ENCODE measurements around the gene OOEP. TPM values are rescaled to one million over a fixed set of nuclear protein-coding genes. Genes with fewer than 3 reads are reported as not detected.
A peak's percentile ranks its signal among the peaks of the same experiment; 100 is the strongest.

OOEP gene
- total RNA-seq (0.69 TPM), polyA plus RNA-seq (1 to 10 TPM in 1 of 4 donors, under 1 TPM in 3; 0.23 to 1.1 (median 0.38) TPM)

DNA sequence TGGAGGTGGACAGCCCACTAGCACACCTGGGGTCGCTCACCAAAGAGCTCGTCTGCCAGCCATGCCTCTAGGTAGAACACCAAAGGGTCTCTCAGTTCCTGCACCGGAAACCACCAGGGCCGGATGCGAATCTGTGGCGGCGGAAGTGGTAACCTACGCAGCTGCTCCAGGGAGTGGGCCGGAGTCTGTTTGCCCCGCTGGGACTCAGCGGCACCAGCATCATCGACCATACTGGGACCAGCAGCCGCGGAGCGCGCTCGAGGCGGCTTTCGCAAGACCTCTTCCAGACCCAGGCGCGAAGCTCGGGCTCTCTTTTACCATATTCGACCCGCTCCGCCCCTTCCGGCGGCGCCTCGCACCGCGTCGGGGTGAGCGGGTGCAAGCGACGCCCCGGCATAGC is at the start of gene OOEP:
OOEP (minus strand) TSS at position 335 of the 400 bp plus-strand sequence; CDS start at position 230, 105 bp downstream.
- Histone ChIP-seq H3K4me1 (ENCODE audit: control insufficient read depth, insufficient read depth, low read length, poor library complexity, severe bottlenecking) (no peaks in the 10 kb centered on the region), H3K4me3 (ENCODE audit: low read depth, low read length) (no peak within 1 kb of the TSS), H3K27me3 (ENCODE audit: control insufficient read depth, insufficient read depth, low read length) (no peaks in the 10 kb centered on the region), H3K36me3 (ENCODE audit: control insufficient read depth, insufficient read depth, low read length) (no peaks in the 10 kb centered on the region), H3K9me3 (ENCODE audit: control insufficient read depth in 2 of 2, low read length in 2 of 2) (peaks cover 2 to 8% of the 10 kb centered on the region in 2 experiments), H3K27ac (ENCODE audit: insufficient read depth, low read length, poor library complexity, severe bottlenecking) (no peak within 1 kb of the TSS)
- Mint-ChIP-seq H3K4me1 (peaks cover 0 to 5% (median 0%) of the 10 kb centered on the region in 4 donors), H3K4me3 (no peak within 1 kb of the TSS), H3K9me3 (peaks cover 0 to 6% (median 0%) of the 10 kb centered on the region in 7 donors), H3K27ac (peak within 1 kb of the TSS in 1 of 3 donors; percentile 43), H3K27me3 (peaks cover 14% of the 10 kb centered on the region), H3K36me3 (peaks cover 6% of the 10 kb centered on the region)
- DNase-seq (no peak), ATAC-seq (ENCODE audit: low read depth in 2 of 2) (no peak)

DNA sequence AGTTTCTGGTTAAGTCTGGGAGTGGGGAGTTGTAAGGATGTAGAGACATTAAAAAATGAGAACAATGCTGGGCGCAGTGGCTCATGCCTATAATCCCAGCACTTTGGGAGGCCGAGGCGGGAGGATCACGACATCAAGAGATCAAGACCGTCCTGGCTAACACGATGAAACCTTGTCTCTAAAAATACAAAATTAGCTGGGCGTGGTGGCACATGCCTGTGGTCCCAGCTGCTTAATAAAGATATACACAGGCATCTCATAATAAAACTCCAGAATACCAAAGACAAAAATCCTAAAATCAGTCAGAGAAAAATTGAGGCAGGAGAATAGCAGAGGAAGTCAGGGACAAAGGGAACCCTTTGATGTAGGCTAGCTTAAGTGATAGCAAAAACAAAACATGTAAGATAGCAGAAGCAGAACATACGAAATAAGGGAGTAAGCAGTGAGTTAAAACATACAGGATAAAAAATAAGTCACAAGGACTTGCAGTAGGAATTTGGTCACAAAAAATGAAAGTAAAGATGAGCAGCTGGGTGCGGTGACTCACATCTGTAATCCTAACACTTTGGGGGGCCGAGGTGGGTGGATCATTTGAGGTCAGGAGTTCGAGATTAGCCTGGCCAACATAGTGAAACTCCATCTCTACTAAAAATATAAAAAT is 48.5 kb upstream of the OOEP start:
- peak overlapping the region in 2 of 4 donors; percentile 39 to 70 for H3K4me3 Mint-ChIP-seq
- H3K27ac Mint-ChIP-seq: peak overlapping the region in 1 of 3 donors; percentile 39
- H3K9me3 ChIP-seq (ENCODE audit: control insufficient read depth in 2 of 2, low read length in 2 of 2): no peaks in the 10 kb centered on the region
- H3K36me3 ChIP-seq (ENCODE audit: control insufficient read depth, insufficient read depth, low read length): peaks cover 5% of the 10 kb centered on the region
- H3K4me1 Mint-ChIP-seq: peaks cover 0 to 21% (median 16%) of the 10 kb centered on the region in 4 donors
- no peaks in the 10 kb centered on the region for H3K27me3 Mint-ChIP-seq
- no peak for ATAC-seq (ENCODE audit: low read depth in 2 of 2)
- no peak for DNase-seq
- H3K4me1 ChIP-seq (ENCODE audit: control insufficient read depth, insufficient read depth, low read length, poor library complexity, severe bottlenecking): peaks cover 21% of the 10 kb centered on the region
- H3K4me3 ChIP-seq (ENCODE audit: low read depth, low read length): no peak overlapping the region
- H3K36me3 Mint-ChIP-seq: peaks cover 21% of the 10 kb centered on the region
- no peak overlapping the region for H3K27ac ChIP-seq (ENCODE audit: insufficient read depth, low read length, poor library complexity, severe bottlenecking)
- H3K9me3 Mint-ChIP-seq: no peaks in the 10 kb centered on the region
- H3K27me3 ChIP-seq (ENCODE audit: control insufficient read depth, insufficient read depth, low read length): no peaks in the 10 kb centered on the region

DNA sequence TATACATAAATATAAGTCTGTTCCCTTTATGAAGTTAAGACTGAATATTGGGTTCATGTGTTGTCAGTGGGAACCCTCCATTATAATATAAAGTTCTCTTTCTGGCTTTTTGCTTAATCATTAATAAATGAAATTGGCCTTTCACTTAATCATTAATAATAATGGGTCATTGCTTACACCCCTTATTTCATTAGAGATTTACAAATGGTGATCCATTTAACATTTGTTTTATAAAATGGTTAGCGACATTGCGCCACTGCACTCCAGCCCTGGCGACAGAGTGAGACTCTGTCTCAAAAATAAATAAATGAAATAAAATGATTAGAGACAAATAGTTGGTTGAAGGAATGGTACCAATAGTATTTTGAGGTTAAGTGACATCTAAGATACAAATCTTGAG is 43.4 kb upstream of the OOEP start:
- H3K4me1 ChIP-seq (ENCODE audit: control insufficient read depth, insufficient read depth, low read length, poor library complexity, severe bottlenecking): no peaks in the 10 kb centered on the region
- H3K36me3 Mint-ChIP-seq: peaks cover 14% of the 10 kb centered on the region
- no peak for DNase-seq
- H3K4me3 Mint-ChIP-seq: no peak overlapping the region
- peaks cover under 1% of the 10 kb centered on the region for H3K36me3 ChIP-seq (ENCODE audit: control insufficient read depth, insufficient read depth, low read length)
- H3K27me3 ChIP-seq (ENCODE audit: control insufficient read depth, insufficient read depth, low read length): no peaks in the 10 kb centered on the region
- H3K4me3 ChIP-seq (ENCODE audit: low read depth, low read length): no peak overlapping the region
- H3K9me3 Mint-ChIP-seq: no peaks in the 10 kb centered on the region
- H3K4me1 Mint-ChIP-seq: peaks cover 0 to under 1% (median 0%) of the 10 kb centered on the region in 4 donors
- no peak overlapping the region for H3K27ac Mint-ChIP-seq
- H3K27me3 Mint-ChIP-seq: no peaks in the 10 kb centered on the region
- no peak for ATAC-seq (ENCODE audit: low read depth in 2 of 2)
- no peaks in the 10 kb centered on the region for H3K9me3 ChIP-seq (ENCODE audit: control insufficient read depth in 2 of 2, low read length in 2 of 2)
- H3K27ac ChIP-seq (ENCODE audit: insufficient read depth, low read length, poor library complexity, severe bottlenecking): no peak overlapping the region

GRCh38 chr6:73409395-73409794 is 39.7 kb upstream of the OOEP start:
- Histone ChIP-seq H3K27ac (ENCODE audit: insufficient read depth, low read length, poor library complexity, severe bottlenecking) (no peak overlapping the region), H3K9me3 (ENCODE audit: control insufficient read depth in 2 of 2, low read length in 2 of 2) (no peaks in the 10 kb centered on the region), H3K4me3 (ENCODE audit: low read depth, low read length) (no peak overlapping the region), H3K4me1 (ENCODE audit: control insufficient read depth, insufficient read depth, low read length, poor library complexity, severe bottlenecking) (no peaks in the 10 kb centered on the region), H3K36me3 (ENCODE audit: control insufficient read depth, insufficient read depth, low read length) (no peaks in the 10 kb centered on the region), H3K27me3 (ENCODE audit: control insufficient read depth, insufficient read depth, low read length) (no peaks in the 10 kb centered on the region)
- Mint-ChIP-seq H3K4me1 (peaks cover 0 to 6% (median 0%) of the 10 kb centered on the region in 4 donors), H3K4me3 (no peak overlapping the region), H3K36me3 (no peaks in the 10 kb centered on the region), H3K27me3 (no peaks in the 10 kb centered on the region), H3K9me3 (no peaks in the 10 kb centered on the region), H3K27ac (no peak overlapping the region)
- DNase-seq (no peak), ATAC-seq (ENCODE audit: low read depth in 2 of 2) (no peak)

DNA sequence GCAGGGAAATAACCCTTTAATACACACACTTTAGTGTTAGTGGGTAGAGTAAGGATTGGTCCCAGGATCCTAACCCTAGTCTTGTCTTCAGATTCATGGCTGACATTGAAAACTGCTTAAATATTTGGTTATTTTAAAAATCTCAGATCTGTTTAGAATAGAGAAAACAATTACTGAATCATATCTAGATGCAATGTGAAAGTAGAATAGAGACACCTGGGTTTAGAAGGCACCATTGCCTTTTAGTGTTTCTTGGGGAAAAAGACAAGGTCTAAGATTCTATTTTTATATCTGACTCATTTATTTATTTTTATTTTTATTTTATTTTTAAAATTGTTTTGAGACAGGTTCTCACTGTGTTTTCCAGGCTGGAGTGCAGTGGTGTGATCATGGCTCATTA is 31.0 kb upstream of the OOEP start:
- ATAC-seq (ENCODE audit: low read depth in 2 of 2) (no peak), DNase-seq (no peak)
- no peak overlapping the region for H3K4me3 Mint-ChIP-seq
- Histone ChIP-seq H3K36me3 (ENCODE audit: control insufficient read depth, insufficient read depth, low read length) (no peaks in the 10 kb centered on the region), H3K27ac (ENCODE audit: insufficient read depth, low read length, poor library complexity, severe bottlenecking) (no peak overlapping the region), H3K27me3 (ENCODE audit: control insufficient read depth, insufficient read depth, low read length) (no peaks in the 10 kb centered on the region), H3K4me1 (ENCODE audit: control insufficient read depth, insufficient read depth, low read length, poor library complexity, severe bottlenecking) (no peaks in the 10 kb centered on the region), H3K4me3 (ENCODE audit: low read depth, low read length) (no peak overlapping the region), H3K9me3 (ENCODE audit: control insufficient read depth in 2 of 2, low read length in 2 of 2) (no peaks in the 10 kb centered on the region)
- H3K27me3 Mint-ChIP-seq: no peaks in the 10 kb centered on the region
- H3K27ac Mint-ChIP-seq: no peak overlapping the region
- no peaks in the 10 kb centered on the region for H3K9me3 Mint-ChIP-seq
- H3K36me3 Mint-ChIP-seq: no peaks in the 10 kb centered on the region
- H3K4me1 Mint-ChIP-seq: peaks cover 0 to 10% (median 1%) of the 10 kb centered on the region in 4 donors

DNA sequence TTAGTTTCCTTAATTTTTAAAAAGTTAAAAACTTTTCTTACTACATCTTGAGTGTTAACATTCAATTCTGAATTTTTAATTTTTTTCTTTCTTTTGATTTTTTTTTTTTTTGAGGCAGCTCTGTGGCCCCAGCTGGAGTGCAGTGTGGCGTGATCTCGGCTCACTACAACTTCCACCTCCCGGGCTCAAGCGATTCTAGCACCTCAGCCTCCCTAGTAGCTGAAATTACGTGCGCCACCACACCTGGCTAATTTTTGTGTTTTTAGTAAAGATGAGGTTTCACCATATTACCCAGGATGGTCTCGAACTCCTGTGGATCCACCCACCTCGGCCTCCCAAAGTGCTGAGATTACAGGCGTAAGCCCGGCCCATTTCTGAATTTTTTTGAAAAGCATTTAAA is 26.2 kb upstream of the OOEP start:
- Mint-ChIP-seq H3K4me3 (no peak overlapping the region), H3K4me1 (peaks cover 6 to 27% (median 11%) of the 10 kb centered on the region in 4 donors), H3K27ac (peak overlapping the region in 1 of 3 donors; percentile 47), H3K36me3 (no peaks in the 10 kb centered on the region), H3K9me3 (peaks cover 0 to 1% (median 0%) of the 10 kb centered on the region in 7 donors), H3K27me3 (no peaks in the 10 kb centered on the region)
- Histone ChIP-seq H3K9me3 (ENCODE audit: control insufficient read depth in 2 of 2, low read length in 2 of 2) (no peaks in the 10 kb centered on the region), H3K4me1 (ENCODE audit: control insufficient read depth, insufficient read depth, low read length, poor library complexity, severe bottlenecking) (no peaks in the 10 kb centered on the region), H3K27me3 (ENCODE audit: control insufficient read depth, insufficient read depth, low read length) (no peaks in the 10 kb centered on the region), H3K27ac (ENCODE audit: insufficient read depth, low read length, poor library complexity, severe bottlenecking) (no peak overlapping the region), H3K36me3 (ENCODE audit: control insufficient read depth, insufficient read depth, low read length) (no peaks in the 10 kb centered on the region), H3K4me3 (ENCODE audit: low read depth, low read length) (no peak overlapping the region)
- ATAC-seq (ENCODE audit: low read depth in 2 of 2) (no peak), DNase-seq (no peak)

DNA sequence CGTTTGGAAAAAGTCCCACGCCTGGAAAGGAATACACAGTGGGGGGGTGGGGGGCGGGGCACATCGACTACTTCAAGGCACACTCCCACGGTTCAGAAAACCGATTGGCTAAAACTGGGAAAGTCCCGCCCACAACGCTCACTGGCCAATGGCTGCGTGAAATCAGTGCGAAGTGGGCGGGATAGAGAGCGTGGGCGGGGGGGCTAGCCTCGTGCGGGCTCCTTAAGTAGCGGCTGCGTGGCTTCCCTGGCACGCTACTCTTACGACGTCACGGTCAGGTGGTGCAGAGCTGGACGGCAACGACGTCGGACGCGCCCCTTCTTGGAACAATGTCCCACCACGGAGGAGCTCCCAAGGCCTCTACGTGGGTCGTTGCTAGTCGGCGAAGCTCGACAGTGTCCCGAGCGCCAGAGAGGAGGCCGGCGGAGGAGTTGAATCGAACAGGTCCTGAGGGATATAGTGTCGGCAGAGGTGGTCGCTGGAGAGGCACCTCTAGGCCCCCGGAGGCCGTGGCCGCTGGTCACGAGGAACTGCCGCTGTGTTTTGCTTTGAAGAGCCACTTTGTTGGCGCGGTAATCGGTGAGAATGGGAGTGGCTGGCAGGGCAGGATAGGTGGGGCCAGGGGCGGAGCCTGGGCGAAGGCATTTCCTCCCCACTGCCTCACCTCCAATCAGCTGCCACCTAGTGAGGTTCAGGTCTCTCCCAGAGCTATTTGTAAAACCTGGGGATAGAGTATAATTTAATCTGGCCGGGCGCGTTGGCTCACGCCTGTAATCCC is 25.1 kb upstream of the OOEP start, which contains the start of gene DDX43:
DDX43 (plus strand) TSS at position 252 of the 778 bp plus-strand sequence; CDS start at position 330, 78 bp downstream.
- Histone ChIP-seq H3K36me3 (ENCODE audit: control insufficient read depth, insufficient read depth, low read length) (no peaks in the 10 kb centered on the region), H3K9me3 (ENCODE audit: control insufficient read depth in 2 of 2, low read length in 2 of 2) (no peaks in the 10 kb centered on the region), H3K27ac (ENCODE audit: insufficient read depth, low read length, poor library complexity, severe bottlenecking) (peak within 1 kb of the TSS; percentile 73), H3K4me1 (ENCODE audit: control insufficient read depth, insufficient read depth, low read length, poor library complexity, severe bottlenecking) (no peaks in the 10 kb centered on the region), H3K4me3 (ENCODE audit: low read depth, low read length) (no peak within 1 kb of the TSS), H3K27me3 (ENCODE audit: control insufficient read depth, insufficient read depth, low read length) (no peaks in the 10 kb centered on the region)
- Mint-ChIP-seq H3K27me3 (no peaks in the 10 kb centered on the region), H3K4me3 (peak within 1 kb of the TSS; percentile 64 to 98 (median 77)), H3K27ac (peak within 1 kb of the TSS; percentile 69 to 87 (median 80)), H3K9me3 (peaks cover 0 to 1% (median 0%) of the 10 kb centered on the region in 7 donors), H3K36me3 (no peaks in the 10 kb centered on the region), H3K4me1 (peaks cover 6 to 32% (median 12%) of the 10 kb centered on the region in 4 donors)
- DNase-seq (peak; percentile 38 to 47 (median 41)), ATAC-seq (ENCODE audit: low read depth in 2 of 2) (peak; percentile 72 to 75)
